ENCODE data around the gene PPP1CC. TPM values are rescaled to one million over a fixed set of nuclear protein-coding genes. Genes with fewer than 3 reads are reported as not detected.

The PPP1CC gene
- total RNA-seq, 2 donors from 2014 or later = 140 to 143 TPM

GRCh38 chr12:110684312-110684836 lies 58.3 kb downstream of the PPP1CC start:
- no peak overlapping the region for H3K27ac Mint-ChIP-seq
- H3K4me1 Mint-ChIP-seq (ENCODE audit: low read depth in 2 of 2) = peaks cover 20 to 40% of the 10 kb centered on the region in 2 donors
- no peak overlapping the region for H3K4me3 Mint-ChIP-seq
- no peak for DNase-seq (ENCODE audit: low spot score)
- H3K36me3 Mint-ChIP-seq = no peaks in the 10 kb centered on the region
- H3K9me3 Mint-ChIP-seq = no peaks in the 10 kb centered on the region
- H3K27me3 Mint-ChIP-seq = peaks cover 0 to 3% of the 10 kb centered on the region in 2 donors
- no peak for ATAC-seq

- H3K4me3 Mint-ChIP-seq = no peak overlapping the region
- no peaks in the 10 kb centered on the region for H3K36me3 Mint-ChIP-seq
- no peak for ATAC-seq
- peaks cover 19 to 39% of the 10 kb centered on the region in 2 donors for H3K4me1 Mint-ChIP-seq (ENCODE audit: low read depth in 2 of 2)
- H3K9me3 Mint-ChIP-seq = no peaks in the 10 kb centered on the region
- DNase-seq (ENCODE audit: low spot score) = no peak
- peaks cover 0 to 3% of the 10 kb centered on the region in 2 donors for H3K27me3 Mint-ChIP-seq
- no peak overlapping the region for H3K27ac Mint-ChIP-seq
Observed at GRCh38 chr12:110683888-110684287, 58.8 kb downstream of the PPP1CC start.

GRCh38 chr12:110680032-110680431 lies 62.7 kb downstream of the PPP1CC start:
- no peaks in the 10 kb centered on the region for H3K9me3 Mint-ChIP-seq
- H3K4me1 Mint-ChIP-seq (ENCODE audit: low read depth in 2 of 2) = peaks cover 20 to 37% of the 10 kb centered on the region in 2 donors
- no peak overlapping the region for H3K27ac Mint-ChIP-seq
- no peak overlapping the region for H3K4me3 Mint-ChIP-seq
- no peak for DNase-seq (ENCODE audit: low spot score)
- no peaks in the 10 kb centered on the region for H3K36me3 Mint-ChIP-seq
- ATAC-seq = no peak
- no peaks in the 10 kb centered on the region for H3K27me3 Mint-ChIP-seq

- ATAC-seq (no peak), DNase-seq (ENCODE audit: low spot score) (no peak)
- Mint-ChIP-seq H3K27ac (no peak overlapping the region), H3K4me1 (ENCODE audit: low read depth in 2 of 2) (peaks cover 24 to 35% of the 10 kb centered on the region in 2 donors), H3K4me3 (no peak overlapping the region), H3K27me3 (no peaks in the 10 kb centered on the region), H3K9me3 (peaks cover 3% of the 10 kb centered on the region), H3K36me3 (peaks cover 5% of the 10 kb centered on the region)
Observed at GRCh38 chr12:110679201-110679600, 63.5 kb downstream of the PPP1CC start.

GRCh38 chr12:110677982-110678381 lies 64.7 kb downstream of the PPP1CC start:
- peak overlapping the region; percentile 52 to 58 for H3K27ac Mint-ChIP-seq
- ATAC-seq (peak in 1 of 2 donors; percentile 25), DNase-seq (ENCODE audit: low spot score) (no peak)
- peaks cover 5% of the 10 kb centered on the region for H3K36me3 Mint-ChIP-seq
- H3K27me3 Mint-ChIP-seq = no peaks in the 10 kb centered on the region
- H3K4me3 Mint-ChIP-seq = peak overlapping the region; percentile 58
- peaks cover 3% of the 10 kb centered on the region for H3K9me3 Mint-ChIP-seq
- H3K4me1 Mint-ChIP-seq (ENCODE audit: low read depth in 2 of 2) = peaks cover 31 to 36% of the 10 kb centered on the region in 2 donors

GRCh38 chr12:110677206-110677911 lies 65.3 kb downstream of the PPP1CC start:
- H3K36me3 Mint-ChIP-seq = peaks cover 5% of the 10 kb centered on the region
- peaks cover 31 to 36% of the 10 kb centered on the region in 2 donors for H3K4me1 Mint-ChIP-seq (ENCODE audit: low read depth in 2 of 2)
- peak; percentile 62 to 76 for ATAC-seq
- H3K27ac Mint-ChIP-seq = peak overlapping the region; percentile 52 to 58
- peak overlapping the region; percentile 58 for H3K4me3 Mint-ChIP-seq
- no peak for DNase-seq (ENCODE audit: low spot score)
- H3K9me3 Mint-ChIP-seq = peaks cover 3% of the 10 kb centered on the region
- no peaks in the 10 kb centered on the region for H3K27me3 Mint-ChIP-seq

- no peak for ATAC-seq
- Mint-ChIP-seq H3K27me3 (no peaks in the 10 kb centered on the region), H3K4me1 (ENCODE audit: low read depth in 2 of 2) (peaks cover 31% of the 10 kb centered on the region in 2 donors), H3K4me3 (no peak overlapping the region), H3K9me3 (peaks cover 3% of the 10 kb centered on the region), H3K27ac (no peak overlapping the region), H3K36me3 (peaks cover 5% of the 10 kb centered on the region)
- DNase-seq (ENCODE audit: low spot score) = no peak
Observed at GRCh38 chr12:110676171-110676570, 66.5 kb downstream of the PPP1CC start.

- Mint-ChIP-seq H3K4me1 (ENCODE audit: low read depth in 2 of 2) (peaks cover 32 to 37% of the 10 kb centered on the region in 2 donors), H3K9me3 (peaks cover 3% of the 10 kb centered on the region), H3K27ac (peak overlapping the region in 1 of 2 donors; percentile 81), H3K27me3 (no peaks in the 10 kb centered on the region), H3K4me3 (peak overlapping the region; percentile 51), H3K36me3 (peaks cover 13% of the 10 kb centered on the region)
- peak; percentile 67 for DNase-seq (ENCODE audit: low spot score)
- ATAC-seq = peak in 1 of 2 donors; percentile 60
Observed at GRCh38 chr12:110670161-110670701, 72.5 kb downstream of the PPP1CC start.

Other genes with a start within 250 kb of the PPP1CC start
- gene VPS29, start 240.8 kb downstream of the PPP1CC start, total RNA-seq = 100 to 1,000 TPM; 105 to 120 TPM
- gene RAD9B, start 240.6 kb downstream of the PPP1CC start, total RNA-seq = under 1 TPM; 0.45 to 0.62 TPM
- gene PPTC7, start 159.6 kb downstream of the PPP1CC start, total RNA-seq = 10 to 100 TPM; 35.2 to 42.1 TPM
- 1 to 10 TPM; 5.0 to 8.9 TPM for gene TCTN1, start 128.8 kb downstream of the PPP1CC start, total RNA-seq
- 1 to 10 TPM in 1 of 2 donors, under 1 TPM in 1; 1.00 to 3.3 TPM for gene HVCN1, start 53.8 kb downstream of the PPP1CC start, total RNA-seq
- gene CCDC63, start 104.1 kb upstream of the PPP1CC start, total RNA-seq = not detected
- gene MYL2, start 177.7 kb upstream of the PPP1CC start, total RNA-seq = not detected

Data from natural killer cell treated with Interleukin-12 subunit alpha and Interleukin-12 subunit beta and Interleukin-15 and Interleukin-18, amount 100 ng/mL, for 72 hours (primary cell).